GM21515 (cell line): ENCODE results near the gene NTF3.

ENCODE experiments used
- ATAC-seq: cut with Tn5 transposase; IDR thresholded peaks from one replicate; pipeline ENCODE4 v1.9.1; 2021; ENCODE audit not compliant: unreplicated experiment

NTF3 gene

GRCh38 chr12:5432011-5432400 is at the start of gene NTF3:
Gene NTF3 (plus strand): TSS chr12:5432108. CDS start chr12:5432325, 217 bp downstream.
- no peak for ATAC-seq

GRCh38 chr12:5384015-5384414 is 47.9 kb upstream of the NTF3 start:
- ATAC-seq, result no peak

GRCh38 chr12:5388581-5389535 is 43.0 kb upstream of the NTF3 start:
- no peak for ATAC-seq

DNA sequence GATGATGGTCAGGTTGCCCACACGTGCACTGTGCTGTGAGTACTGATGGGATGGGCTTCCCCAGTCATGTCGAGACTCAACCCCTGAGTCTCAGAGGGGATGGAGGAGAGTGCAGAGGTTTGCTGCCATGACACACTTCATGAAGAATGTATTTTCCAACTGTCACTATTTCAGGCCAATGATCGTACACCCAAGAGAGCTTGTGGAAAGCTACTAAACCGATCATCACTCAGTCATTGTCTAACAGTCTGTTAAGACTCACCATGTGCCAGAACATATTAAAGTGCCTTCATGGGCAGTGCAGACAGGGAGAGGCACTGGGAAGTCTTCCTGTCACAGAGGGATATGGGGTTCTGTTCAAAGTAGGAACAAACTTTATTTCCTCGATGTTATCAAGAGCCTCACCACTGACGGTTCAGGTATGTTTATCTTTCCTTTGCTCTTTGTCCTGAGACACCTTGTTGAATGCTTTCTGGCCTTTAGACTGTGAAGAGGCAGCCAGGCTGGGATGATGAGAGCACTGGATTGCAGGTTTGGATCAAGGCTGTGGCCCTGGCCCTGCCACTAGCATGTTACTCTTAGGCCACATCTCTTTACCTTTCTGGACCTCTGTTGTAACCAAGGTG is 41.6 kb upstream of the NTF3 start:
- no peak for ATAC-seq

GRCh38 chr12:5391653-5392052 is 40.3 kb upstream of the NTF3 start:
- no peak for ATAC-seq

GRCh38 chr12:5392961-5393360 is 38.9 kb upstream of the NTF3 start:
- no peak for ATAC-seq

DNA sequence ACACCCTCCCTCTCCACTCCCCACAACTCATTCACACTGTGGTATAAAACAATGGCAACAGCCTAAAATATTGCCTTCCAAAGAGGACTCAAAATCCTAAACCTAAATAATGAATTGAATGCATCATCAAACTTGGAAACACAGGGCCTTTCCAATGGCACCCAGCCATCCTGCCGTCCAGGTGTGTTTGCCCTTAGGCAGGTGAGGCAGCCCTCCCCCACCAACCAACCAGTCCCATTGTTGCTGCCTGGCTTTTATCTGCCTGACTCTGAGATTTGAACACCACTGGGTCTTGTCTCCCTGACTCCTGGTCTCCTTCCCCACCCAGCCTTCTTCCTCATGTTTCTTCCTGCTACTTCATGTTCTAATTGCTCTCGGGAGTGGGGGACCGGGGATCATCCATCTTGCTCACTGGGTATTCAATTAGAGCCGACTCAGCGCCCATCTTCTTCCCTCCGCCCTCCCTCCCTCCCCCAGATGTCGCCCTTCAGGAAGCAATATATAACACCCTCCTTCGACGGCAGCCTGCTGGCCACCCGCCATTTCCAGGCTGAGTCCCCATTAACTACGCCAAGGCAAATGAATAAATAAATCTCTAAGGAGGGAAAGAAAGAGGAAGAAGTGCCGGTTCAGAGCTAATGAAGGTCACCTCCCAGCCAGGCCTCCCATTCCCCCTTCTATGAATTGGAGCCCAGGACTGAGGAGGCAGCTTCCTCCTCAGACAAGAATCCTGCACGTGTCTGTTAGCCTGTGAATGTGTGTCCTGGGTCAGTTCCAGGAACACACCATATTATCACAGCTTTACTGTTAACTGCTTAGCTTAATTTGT is 36.3 kb upstream of the NTF3 start:
- ATAC-seq, result no peak

DNA sequence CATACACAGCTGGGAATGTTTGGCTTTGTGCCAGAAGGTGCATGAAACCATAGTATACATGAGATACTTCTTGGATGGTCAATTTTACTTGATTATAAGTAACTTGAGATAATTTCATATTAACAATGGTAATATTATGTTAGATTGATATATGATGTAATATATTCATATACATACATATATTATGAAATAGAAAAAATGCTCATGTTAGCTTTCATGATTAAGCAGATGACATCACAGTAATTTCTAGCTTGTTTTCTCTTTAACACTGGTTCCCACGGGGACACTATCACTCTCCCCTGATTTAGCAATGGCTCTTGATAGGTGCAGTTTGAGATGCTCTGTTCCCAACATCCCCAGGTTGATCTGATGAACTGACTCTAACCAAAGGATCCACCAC is 35.4 kb upstream of the NTF3 start:
- ATAC-seq, result no peak

- ATAC-seq, result no peak
These were observed 32.6 kb upstream of the NTF3 start for GRCh38 chr12:5399266-5399665.

DNA sequence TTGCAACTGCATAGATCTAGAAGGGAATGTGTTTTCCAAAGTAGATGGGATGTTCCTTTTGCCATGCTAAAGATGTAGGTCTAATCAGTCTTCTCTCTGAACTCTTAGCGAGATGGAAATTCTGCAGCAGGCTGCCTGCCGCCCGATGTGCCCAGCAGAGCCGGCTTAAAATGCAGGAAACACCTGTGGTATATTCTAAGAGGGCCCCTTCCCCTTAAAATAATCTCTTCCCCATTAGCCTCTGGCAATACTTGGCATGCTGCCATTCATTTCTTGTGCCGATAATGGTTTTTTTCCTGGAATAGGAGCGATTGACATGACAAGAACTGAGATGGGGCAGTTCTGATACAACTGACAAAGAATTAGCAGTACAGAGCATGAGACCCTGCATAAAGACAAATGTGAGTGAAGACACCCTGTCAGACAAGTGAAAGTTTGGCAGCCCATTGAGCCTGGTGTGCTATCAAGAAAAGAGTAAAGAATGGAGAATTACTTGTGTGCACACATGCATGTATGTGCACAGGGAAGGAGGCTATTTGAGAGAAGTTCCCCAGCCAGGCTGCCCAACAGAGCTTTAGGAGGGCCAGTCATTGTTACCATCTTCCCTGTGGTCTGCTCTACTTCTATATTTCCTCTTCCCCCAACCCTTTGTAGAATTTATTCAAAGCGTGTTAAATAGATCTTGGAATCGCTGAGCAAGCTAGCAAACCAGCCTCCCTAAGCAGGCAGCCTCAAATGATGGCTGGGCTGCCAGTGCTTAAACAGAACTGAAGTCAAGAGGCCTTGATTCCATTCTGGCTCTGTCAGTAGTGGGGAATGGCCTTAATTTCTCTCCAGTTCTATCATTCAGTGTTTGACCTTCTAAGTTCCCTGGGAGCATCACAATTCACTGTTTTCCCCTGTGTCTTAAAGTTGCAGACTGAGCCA is 29.6 kb upstream of the NTF3 start:
- ATAC-seq, result no peak

DNA sequence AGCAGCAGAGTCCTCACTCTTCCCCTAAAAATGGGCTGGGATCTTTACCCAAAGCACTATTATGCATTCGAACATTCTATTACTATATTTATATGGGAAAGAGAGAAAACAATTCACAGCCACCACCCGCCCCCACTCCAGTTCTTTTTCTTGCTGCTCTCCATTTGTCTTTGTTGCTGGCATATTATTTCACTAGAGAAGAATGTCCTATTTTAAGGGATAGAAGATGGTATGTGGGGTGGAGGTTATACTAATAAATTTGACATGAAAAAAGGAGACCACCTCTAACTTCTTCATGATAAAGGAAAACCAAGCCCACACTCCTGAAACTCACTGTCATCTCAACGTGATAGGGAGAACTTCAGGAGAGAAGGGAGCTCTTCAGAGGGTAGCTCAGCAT is 28.5 kb upstream of the NTF3 start:
- ATAC-seq, result no peak

DNA sequence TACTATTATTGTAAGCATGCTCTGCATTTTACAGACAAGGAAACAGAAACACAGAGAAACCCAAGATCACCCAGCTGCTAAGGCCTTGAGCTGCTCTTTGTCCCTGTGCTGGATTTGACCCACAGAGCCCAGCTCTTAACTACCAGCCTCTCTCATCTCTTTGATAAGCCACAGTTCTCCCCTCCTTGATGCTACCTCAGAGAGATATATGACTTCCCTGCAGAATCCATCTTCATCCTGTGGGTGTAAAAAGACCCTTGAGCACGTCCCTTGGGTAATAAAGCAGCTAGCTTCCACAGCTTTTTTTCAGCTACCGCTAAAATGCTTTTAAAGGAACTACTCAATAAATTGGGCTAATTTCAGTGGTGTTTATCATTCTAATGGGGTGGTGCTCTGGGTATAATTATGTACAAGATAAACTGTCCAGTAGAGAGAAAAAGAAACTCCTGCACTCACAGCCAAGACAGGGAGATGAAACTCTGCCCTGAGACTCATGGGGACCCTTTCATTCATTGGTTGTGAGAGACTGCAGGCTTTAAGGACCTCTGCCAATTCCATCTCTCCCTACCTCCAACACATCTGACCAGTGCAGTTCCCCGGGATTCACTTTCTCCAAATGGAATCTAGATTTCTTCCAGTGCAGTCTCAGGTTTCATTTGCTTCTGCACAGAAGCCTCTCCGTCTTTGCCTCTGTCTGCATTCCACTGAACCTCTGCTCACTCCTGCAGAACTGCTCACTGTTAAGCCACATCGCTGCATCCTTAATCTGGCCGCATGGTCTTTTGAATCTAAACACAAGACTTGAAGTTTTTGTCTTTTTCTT is 24.7 kb upstream of the NTF3 start:
- ATAC-seq, result no peak

DNA sequence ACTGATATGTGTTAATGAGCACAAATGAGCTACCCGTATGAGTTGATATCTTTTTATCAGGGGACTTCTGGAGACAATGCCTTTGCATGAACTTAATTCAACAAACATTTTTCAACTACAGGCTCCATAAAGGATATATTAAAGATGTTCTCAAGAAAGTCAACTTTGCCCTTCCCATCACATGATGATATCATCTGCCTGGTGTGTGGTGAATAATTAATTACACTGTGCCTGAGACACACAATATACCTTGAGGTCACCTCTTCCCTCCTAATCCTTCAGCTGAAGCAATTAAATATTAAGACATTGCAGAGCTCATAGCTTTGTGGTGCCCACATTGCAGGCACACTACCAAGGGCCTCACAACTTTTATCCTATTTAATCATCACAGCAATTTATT is 22.3 kb upstream of the NTF3 start:
- no peak for ATAC-seq

DNA sequence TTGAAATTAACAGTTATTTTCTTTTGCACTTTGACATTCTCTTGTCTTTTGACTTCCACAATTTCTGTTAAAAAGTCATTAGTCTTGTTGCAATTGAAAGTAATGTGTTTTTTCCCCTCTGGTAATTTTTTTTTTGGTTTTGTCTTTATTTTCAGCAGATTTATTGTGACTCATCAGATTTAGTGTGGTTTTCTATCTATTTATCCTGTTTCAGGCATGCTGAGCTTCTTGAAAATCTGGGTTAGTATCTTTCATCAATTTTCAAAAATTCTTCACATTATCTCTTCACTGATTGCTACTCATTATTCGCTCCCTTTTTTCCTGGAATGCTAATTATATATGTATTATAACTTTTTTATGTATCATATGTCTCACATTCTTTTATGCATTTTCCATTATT is 15.3 kb upstream of the NTF3 start:
- ATAC-seq, result no peak

DNA sequence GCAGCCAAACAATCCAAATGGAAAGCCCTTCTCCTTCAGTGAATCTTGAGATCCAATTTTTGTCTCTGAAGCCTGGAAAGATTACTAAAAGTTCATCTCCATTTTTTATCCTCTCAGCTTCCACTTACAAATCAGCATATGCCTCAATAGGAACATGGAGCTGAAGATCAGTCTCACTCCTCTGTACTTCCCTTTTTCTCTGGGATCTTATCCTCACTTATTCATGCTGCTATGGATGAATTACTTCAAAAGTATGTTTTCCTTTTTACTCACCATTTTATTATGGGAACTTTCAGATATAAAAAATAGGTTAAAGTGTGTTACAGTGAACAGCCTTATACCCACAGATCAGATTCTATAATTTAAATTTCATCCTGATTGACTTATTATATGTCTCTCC is 14.4 kb upstream of the NTF3 start:
- ATAC-seq, result no peak

GRCh38 chr12:5428332-5429221 is 3.3 kb upstream of the NTF3 start:
- no peak for ATAC-seq

DNA sequence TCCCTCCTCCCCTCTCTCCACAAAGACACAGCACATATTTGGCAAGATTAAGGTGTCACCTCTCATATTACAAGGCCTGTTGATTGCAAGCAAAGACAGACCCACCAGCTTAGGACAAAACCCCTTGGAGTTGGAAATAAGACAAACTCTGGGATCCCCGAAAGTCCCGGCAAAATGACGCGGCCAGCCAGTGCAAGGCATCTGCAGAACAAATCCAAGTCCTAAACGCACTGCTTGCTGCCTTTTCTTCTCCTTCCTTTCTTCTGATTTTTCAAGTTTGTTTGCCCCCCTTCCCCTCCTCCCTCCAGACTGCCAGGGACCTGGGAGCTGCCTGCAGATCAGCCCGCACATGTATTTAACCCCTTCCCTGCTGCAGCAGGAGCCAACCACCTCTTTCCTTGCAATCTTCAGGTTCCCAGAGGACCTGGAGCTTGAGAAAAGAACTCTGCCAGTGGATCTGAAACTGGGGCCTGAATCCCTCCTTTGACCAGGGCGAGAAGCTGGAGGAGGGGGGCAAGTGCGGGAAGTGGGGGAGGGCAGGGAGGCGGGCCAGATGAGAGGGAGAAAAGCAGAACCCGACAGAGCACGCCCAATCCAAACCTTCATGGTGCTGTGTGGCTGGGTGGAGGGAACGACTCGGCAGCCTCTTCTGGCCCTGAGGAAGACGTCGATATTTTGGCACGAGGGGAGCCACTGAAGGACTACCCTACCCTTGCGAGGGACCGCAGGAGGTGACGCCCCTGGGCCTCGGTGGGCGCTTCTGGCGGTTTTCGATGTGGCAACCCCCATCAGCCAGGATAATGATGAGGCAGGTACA is 2.0 kb upstream of the NTF3 start:
- no peak for ATAC-seq
